HG03175 (cell line): ENCODE measurements around the gene CASS4.

ENCODE experiments used
- ATAC-seq: cut with Tn5 transposase; IDR thresholded peaks from one replicate; pipeline ENCODE4 v1.9.1; 2021; ENCODE audit warnings: mild to moderate bottlenecking, moderate library complexity; ENCODE audit not compliant: unreplicated experiment

CASS4 gene

DNA sequence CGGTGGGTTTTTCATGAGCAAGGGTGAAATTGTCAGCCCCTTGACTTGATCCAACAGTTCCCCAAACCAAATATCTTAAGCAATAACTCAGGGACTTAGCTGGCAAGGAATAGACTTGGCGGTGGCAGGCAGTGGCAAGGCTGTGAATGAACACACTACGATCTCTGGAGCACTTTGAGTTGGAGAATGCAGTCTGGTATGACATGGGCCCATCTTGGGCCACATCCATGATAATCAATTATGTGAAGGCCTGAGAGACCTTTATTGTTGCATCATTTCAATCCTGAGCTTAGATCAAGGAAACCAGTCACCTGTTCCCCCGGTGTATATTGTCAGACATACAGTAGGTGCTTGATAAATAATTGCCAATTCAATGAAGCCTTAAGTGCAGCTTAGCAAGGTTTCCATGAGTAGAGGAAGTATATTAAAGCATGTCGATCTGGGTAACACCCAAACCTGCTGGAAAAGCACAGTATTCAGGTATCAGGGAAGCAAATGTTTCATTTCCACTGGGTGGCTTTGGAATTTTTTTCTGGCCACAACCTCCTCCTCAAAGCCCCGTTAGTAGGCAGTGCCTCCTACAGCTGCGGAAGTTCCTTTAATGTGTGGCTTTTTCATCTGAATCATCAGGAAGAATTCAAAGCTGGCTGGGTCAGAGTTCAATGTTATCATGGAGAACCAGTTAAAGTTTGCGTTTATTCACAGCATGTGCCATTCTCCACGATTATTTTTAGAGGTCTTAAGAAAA is 10.2 kb downstream of the CASS4 start:
- ATAC-seq, result no peak

DNA sequence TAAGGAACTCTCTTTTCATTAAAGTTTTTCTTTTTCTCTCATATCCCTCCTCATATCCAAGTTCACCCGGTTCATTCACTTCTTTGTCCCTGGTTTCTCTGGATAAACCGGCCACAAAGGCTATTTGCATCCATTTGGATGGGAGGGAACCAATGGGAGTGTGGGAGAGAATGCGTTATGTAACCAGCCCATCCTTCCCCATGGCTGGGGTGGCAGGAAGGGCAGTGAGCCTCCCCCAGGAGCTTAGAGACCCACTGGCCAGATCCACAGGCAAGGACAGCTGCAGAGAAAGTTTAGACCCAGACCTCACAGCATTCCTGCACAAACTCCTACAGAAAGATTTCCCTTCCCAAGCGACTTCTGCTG is 10.7 kb downstream of the CASS4 start:
- ATAC-seq, result no peak

DNA sequence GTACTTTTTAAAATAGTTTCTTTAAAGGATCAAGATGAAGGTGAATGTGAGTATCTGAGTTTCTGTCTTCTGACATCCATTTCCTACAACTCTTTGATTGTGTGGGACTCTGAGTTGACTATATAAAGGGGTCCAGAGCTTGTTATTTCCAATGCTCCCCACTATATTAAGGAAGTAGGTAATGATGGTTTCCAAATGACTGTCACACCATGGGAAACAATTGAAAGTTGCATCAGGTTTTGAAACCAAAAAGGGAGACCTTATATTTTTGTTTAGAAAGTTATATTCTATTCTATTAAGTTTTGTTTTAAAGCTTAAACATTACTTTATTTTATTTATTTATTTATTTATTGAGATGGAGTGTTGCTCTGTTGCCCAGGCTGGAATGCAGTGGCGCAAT is 11.2 kb downstream of the CASS4 start:
- ATAC-seq, result no peak

DNA sequence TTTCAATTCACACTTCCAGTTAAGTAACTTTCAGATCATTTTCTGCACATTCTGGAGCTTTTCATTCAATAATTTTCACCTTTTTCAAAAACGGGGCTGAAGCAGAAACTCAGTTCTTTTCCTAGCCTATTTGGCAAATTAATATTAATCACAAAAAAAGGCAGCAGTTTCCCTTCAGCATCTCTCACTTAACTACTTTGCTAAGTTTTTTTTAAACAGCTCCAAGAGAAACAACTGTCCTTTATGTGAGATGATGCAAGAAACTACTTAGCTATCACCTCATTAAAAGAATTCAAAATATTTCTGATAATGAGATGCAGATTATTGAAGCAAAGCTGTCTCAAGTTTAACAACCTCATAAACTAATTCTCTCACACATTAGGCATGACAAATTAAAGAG is 11.8 kb downstream of the CASS4 start:
- no peak for ATAC-seq

DNA sequence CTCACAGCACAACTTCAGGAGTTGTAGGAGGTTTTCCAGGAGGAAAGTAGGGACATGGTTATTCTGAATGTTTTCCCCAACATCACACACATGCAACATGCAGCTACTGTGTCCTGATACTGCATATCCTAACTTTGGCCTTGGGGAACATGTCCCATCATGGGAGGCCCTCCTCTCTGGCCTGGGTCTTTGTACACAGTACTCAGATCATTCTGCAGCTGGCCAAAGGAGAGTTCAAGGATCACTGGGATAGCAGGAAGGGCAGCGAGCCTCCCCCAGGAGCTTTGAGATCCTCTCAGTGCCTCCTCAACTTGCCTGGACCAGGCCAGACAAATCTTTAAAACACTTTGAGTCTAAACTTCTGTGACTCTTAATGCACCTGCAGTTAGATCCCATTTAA is 12.9 kb downstream of the CASS4 start:
- ATAC-seq, result no peak

DNA sequence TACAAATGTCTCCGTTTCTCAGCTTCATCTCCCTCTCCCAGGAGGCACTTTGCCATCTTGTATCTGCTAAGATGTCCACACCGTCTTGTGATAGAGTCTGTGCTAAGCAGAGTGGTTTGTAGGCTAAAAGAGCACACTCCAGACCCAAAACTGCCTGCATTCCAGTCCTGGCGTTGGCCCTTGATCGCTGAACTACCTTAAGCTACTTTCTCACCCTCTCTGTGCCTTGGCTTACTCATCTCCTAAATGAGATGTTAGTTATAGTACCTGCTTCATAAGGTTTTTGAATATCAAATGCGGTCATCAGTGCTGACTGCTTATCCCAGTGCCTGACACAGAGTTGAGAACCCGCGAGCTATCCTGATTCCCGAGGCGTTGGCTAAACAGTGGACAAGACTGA is 14.0 kb downstream of the CASS4 start:
- ATAC-seq, result no peak

DNA sequence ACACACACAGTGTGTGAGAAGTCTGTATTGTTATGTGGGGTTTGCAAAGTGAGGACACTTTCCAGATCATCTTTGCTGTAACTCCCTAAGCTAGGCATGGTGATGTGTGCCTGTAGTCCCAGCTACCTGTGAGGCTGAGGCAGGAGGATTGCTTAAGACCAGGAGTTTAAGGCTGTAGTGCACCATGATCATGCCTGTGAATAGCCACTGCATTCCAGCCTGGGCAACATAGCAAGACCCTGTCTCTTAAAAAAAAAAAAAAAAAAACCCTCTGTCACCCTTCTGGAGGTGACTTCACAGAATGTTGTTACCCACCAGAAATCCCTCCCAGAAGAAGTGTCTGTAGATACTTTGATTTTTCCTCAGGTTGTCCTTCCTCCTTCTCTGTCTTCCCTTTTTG is 14.9 kb downstream of the CASS4 start:
- no peak for ATAC-seq

DNA sequence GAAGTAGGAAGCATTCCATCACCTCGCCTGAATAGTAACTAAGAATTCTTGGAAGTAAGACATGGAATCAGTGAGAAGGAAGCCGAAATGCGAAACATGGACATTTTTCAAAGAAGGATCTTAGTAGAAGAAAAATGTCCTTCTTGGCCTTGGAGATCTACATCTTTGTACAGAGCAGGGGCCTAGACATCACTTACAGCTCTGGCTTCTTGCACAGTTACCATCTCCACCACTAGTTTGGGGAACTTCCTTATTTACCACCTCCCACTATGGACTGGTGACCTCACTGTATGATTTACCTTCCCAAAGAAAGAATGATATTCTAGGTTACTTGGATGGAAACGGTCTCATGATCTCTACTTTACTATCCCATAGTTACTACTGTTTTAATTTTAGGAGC is 15.7 kb downstream of the CASS4 start:
- no peak for ATAC-seq

DNA sequence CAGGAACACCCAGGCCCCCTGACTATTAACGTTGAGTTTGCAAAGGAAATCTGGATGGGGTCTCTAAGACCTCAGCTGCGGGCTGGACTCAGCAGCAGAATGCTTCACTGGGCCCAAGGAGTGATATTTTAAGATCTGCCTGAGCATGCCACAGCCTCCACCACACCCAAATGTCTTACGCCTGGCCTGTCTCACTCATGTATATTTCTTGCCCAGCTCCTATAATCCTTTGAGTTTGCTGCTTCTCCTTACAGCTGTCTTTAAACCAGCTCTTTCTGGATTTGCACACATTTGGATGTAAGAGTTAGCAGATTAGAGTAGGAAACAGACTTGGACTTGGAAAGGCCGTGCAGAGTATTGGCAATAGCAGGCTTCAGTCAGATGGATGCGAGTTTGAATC is 16.4 kb downstream of the CASS4 start:
- no peak for ATAC-seq

DNA sequence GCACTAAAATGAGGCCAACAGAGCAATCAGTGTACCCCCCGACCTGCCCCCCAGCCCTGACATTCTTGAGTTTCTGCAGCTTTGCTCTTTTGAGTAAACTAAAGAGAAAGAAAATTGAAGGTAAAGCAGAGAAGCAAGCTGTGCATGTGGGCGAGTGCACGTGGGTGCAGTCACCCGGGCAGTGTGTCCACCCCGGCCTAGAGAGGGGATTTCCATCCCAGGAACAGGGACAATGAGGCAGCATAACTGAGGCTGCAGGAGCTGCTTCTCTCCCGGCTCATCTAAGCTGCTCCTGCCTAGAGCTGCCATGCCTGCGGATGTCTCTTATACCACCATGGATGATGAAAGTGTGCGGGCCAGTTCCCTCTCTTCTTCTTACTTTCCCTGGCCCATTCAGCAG is 16.8 kb downstream of the CASS4 start:
- ATAC-seq, result no peak

DNA sequence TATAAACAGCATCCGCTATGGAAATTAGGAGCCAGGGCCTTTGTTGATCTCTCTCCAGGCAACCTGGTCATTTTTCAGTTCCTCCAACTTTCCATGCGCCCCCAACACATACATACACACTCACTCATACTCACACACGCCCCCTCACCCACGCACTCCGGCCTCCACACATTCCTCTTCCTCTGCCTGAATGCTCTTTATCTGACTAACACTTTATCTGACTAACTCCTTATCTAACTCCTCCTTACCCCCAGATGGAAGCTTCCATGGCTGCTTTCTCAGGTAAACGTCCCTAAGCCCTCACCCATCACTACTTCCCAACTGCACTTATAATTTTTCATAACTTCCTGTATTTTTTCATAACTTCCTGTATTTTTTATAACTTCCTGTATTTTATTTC is 17.4 kb downstream of the CASS4 start:
- no peak for ATAC-seq

DNA sequence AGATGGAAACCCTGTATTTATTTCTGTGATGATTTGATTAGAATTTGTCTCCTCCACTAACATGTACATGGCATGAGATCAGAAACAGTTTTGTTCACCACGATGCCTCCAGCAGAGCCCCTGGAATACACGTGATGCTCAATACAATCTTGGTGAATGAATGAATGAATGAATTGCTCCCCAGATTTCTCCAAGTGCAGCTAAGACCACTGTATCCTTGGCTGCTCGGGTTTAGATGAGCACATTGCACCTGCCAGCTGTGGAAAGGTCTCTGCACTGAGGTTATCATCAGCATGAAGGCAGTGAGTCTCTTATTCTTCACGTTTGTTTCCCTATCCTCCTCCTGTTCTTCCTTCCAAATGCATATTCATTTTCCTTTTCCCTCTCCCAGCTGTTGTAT is 17.9 kb downstream of the CASS4 start:
- no peak for ATAC-seq

DNA sequence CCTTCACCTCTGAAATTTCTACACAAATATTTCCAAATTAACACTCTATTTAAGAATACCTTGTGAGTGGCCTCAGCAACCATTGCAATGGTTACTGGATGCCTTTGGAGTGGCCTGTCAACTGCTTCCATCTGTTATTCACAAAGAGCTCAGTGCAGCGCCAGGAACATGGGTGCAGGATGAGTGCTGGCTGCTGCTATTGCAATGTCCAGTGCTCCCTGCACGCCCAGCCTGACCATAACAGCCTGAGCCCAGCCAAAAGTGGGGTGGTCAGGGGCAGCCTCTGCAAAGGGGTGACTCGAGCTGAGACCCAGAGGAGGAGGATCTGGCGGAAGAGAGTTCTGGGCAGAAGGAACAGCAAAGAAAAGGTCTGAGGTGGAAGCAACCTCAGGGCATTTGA is 18.4 kb downstream of the CASS4 start:
- no peak for ATAC-seq

DNA sequence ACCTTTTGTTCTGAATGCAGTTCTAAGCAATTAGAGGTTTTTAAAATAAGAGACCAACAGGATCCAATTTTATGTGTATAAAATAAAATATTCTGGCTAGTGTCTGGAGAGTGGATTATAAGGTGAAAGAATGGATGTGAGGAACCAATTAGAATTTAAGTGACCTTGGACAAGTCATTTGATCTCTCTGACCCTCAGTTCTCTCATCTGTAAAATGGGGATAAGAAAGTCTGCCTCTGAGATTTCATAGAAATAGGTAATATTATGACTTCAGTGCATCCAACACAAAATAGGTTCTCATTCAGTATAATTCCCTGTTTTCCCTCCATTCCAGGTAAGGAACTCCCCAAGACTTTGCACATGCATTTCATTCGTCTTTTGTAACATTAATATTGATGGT is 18.9 kb downstream of the CASS4 start:
- ATAC-seq, result no peak

DNA sequence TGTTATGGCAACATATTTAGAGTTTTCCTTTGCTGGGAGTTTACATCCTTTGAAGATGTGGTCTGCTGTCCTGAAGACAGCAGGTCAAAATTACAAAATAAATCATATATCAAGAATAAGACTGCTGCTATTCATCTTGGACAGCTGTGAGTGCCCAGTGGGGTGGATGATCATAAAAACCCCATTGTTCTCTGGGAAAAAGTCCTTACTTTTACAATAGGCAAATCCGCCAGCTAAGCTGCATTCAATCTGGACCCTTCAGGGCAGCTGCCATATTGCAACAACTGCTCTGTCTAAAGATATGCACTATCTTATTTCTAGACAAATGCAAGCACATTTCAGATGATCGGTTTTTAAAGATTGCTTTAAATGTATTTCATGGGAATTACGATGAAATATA is 19.4 kb downstream of the CASS4 start:
- no peak for ATAC-seq

DNA sequence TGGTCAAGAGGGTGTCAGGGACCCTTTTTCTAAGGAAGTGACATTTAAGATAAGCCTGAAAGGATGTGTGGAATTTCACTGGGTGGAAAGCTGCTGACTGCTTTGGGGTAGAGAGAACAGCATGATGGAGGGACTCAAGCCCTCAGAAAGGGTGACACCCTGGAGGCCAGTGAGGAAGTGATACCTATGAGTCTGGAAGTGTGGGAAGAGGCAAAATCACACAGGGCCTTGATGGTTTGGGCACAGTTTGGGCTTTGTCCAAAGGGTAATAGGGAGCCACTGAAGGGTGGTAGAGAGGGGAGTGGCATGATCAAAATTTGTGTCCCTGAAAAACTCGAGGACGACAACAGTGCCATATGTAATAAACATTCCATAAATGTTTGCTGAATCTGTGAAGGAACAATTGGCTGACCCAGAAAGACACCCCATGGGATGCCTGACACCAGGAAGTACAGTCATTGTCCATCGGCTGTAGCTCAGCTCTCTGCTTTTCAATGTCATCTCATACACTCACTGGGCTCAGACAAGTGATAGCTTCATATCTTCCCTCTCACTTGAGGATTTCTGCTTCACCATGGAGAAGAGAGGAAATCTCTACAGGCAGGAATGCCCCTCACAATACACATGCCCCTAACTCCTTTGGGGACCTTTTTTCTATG is 21.3 kb downstream of the CASS4 start:
- no peak for ATAC-seq

DNA sequence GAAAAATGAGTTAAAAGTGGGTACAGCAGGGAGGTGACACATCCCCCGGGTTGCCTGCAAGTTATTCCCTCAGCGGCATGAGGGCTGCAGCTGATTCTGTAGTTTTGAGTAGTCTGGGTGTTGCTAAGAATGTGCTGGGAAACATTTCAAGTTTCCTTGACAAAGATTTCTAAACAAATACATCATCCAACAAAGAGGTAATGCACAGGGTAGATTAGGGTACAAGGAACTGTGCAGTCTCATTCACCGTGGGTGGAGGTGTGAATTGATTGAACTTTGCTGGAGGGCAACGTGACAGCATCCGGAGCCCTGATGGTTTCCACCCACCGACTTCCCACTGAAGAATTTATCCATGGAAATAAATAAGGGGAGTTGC is 21.8 kb downstream of the CASS4 start:
- no peak for ATAC-seq

DNA sequence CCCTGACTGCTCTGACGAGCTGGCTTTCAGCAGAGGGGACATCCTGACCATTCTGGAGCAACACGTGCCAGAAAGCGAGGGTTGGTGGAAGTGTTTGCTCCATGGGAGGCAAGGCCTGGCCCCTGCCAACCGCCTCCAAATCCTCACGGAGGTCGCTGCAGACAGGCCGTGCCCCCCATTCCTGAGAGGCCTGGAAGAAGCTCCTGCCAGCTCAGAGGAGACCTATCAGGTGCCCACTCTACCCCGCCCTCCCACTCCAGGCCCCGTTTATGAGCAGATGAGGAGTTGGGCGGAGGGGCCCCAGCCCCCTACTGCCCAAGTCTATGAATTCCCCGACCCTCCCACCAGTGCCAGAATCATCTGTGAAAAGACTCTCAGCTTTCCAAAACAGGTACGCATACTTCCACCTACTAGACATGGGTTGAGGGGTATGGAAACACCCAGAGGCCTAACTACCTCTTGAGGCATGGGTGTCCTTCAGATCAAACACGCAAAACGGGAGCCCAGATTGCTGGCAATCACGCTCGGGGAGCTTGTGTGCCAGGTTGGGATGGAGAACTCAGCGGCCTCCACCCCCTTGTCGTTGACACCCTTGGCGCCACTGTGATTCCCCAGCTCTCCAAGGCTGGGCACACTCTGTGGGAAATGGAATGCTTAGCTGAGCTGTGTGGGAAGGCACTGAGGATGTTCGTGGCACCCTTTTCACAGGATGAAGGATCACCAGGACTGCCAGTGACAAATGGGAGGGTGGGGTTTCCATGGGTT is 25.3 kb downstream of the CASS4 start:
- no peak for ATAC-seq

DNA sequence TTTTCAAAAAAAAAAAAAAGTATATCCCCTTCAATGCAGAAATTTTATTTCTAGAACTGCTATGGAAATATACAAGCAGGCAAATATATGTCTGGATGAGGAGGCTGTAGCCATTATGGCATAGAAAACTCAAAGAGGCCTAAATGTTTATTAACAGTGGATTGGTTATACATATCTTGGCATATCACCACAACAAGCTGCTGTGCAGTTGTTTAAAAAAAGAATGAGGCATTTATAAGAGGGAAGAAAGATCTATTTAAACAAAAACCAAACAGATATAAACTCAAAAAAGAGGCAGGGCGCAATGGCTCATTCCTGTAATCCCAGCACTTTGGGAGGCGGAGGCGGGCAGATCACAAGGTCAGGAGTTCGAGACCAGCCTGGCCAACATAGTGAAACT is 26.2 kb downstream of the CASS4 start:
- ATAC-seq, result no peak

DNA sequence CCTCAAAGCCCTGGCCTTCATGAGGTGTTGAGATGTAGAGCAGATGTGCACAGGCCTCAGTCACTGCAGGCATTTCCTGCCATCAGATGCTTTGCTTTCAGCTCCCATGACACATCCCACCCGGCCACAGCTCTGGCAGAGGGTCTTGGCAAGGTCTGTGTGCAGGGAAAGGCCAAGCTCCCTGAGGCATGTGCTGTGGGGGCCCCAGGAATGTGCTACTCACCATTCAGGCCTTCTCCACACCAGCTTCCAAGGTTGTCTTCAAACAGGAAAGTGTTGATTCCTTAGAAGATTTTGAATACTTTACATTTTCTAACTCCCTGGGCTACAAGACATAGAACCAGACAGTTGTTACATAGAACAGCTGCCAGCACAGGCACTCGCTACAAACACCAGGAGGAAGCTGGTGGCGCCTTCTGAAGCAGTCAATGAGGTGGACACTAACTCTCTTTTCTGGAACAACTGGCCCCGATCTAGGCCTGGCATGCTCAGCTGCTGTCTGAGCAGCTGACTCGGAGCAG is 27.8 kb downstream of the CASS4 start:
- no peak for ATAC-seq

DNA sequence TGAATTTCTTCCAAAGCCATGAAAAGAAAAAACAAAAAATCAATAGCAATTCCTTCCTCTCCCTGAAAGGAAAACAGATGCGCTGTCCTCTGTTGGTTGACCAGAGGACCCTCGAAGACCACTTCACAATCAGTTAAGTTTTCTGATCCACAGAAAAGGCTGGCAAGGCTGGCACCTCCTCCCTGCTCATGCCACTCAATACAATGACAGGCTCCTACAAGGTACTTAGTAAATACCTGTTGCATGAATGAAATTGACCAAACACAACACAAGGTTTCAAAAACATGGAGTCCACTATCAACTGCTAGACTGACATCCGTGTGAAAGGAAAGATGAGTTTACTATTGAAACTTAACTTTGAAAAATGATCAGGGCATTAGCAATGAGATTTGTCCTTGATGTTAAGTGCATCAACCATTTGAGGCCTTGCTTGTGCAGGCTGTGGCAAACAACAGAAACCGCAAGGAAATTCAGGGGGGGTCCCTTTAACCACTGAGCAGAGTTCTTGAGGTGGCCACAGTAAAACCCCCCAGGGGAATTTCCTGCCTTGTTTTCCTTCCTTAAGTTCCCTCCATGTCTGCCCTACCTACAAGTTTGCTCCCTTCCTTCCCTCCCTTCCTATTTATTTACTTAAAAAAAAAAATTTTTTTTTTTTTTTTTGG is 28.4 kb downstream of the CASS4 start:
- ATAC-seq, result no peak
